ENCODE data around the gene TRIM21. TPM values are rescaled to one million over a fixed set of nuclear protein-coding genes. Genes with fewer than 3 reads are reported as not detected.

Gene TRIM21
- total RNA-seq, 4 donors from 2014 or later: 16.6 to 22.0 (median 18.1) TPM

GRCh38 chr11:4385978-4386740 lies 7.3 kb downstream of the TRIM21 start:
- 100% methylated on average over 3 of the region's 3 CpGs for WGBS
- Histone ChIP-seq H3K4me1 (peaks cover 0 to 2% (median 0%) of the 10 kb centered on the region in 4 donors), H3K36me3 (peaks cover 56 to 71% (median 66%) of the 10 kb centered on the region in 4 donors), H3K27ac (replicated peaks in 1 of 4) (no peak overlapping the region), H3K9me3 (no peaks in the 10 kb centered on the region), H3K4me3 (no peak overlapping the region), H3K27me3 (no peaks in the 10 kb centered on the region)
- intact Hi-C loops (cut with DNase I): no loop called here
- TF ChIP-seq POLR2A (IDR thresholded peaks at IDR 0.05; ENCODE audit: low read depth) (no peak), POLR2AphosphoS5 (IDR thresholded peaks at IDR 0.05) (no peak), CTCF (IDR thresholded peaks at IDR 0.05) (no peak), EP300 (IDR thresholded peaks at IDR 0.05) (no peak)
- DNase-seq (ENCODE audit: extremely low spot score): no peak

- WGBS: 77% methylated on average over 2 of the region's 2 CpGs
Measured at GRCh38 chr11:4381901-4382300, 11.6 kb downstream of the TRIM21 start.

GRCh38 chr11:4375431-4376140 lies 17.9 kb downstream of the TRIM21 start:
- intact Hi-C loops (cut with DNase I): no loop called here
- no peak for TF ChIP-seq CTCF (IDR thresholded peaks at IDR 0.05)
- WGBS: 79% methylated on average over 5 of the region's 5 CpGs
- DNase-seq (ENCODE audit: extremely low spot score): no peak
- Histone ChIP-seq H3K9me3 (no peaks in the 10 kb centered on the region), H3K4me3 (no peak overlapping the region), H3K4me1 (no peaks in the 10 kb centered on the region), H3K36me3 (no peaks in the 10 kb centered on the region), H3K27ac (replicated peaks in 1 of 4) (no peak overlapping the region), H3K27me3 (peaks cover 0 to 3% (median 0%) of the 10 kb centered on the region in 4 donors)

More at GRCh38 chr11:4381901-4382300, 11.6 kb downstream of the TRIM21 start:
- intact Hi-C loops (cut with DNase I): no loop called here
- Histone ChIP-seq H3K9me3 (no peaks in the 10 kb centered on the region), H3K36me3 (peaks cover 23 to 36% (median 32%) of the 10 kb centered on the region in 4 donors), H3K4me1 (no peaks in the 10 kb centered on the region), H3K27ac (replicated peaks in 1 of 4) (no peak overlapping the region), H3K4me3 (no peak overlapping the region), H3K27me3 (peaks cover 0 to 2% (median 0%) of the 10 kb centered on the region in 4 donors)
- DNase-seq (ENCODE audit: extremely low spot score): no peak
- TF ChIP-seq POLR2A (IDR thresholded peaks at IDR 0.05; ENCODE audit: low read depth) (no peak), CTCF (IDR thresholded peaks at IDR 0.05) (no peak), POLR2AphosphoS5 (IDR thresholded peaks at IDR 0.05) (no peak), EP300 (IDR thresholded peaks at IDR 0.05) (no peak)

GRCh38 chr11:4370166-4370565 lies 23.3 kb downstream of the TRIM21 start:
- no peaks in the 10 kb centered on the region for H3K4me1 ChIP-seq
- no peaks in the 10 kb centered on the region for H3K36me3 ChIP-seq
- WGBS: 78% methylated on average over 3 of the region's 3 CpGs
- DNase-seq (ENCODE audit: extremely low spot score): no peak
- H3K4me3 ChIP-seq: no peak overlapping the region
- TF ChIP-seq EP300 (IDR thresholded peaks at IDR 0.05): no peak
- no peak for TF ChIP-seq POLR2AphosphoS5 (IDR thresholded peaks at IDR 0.05)
- no peak for TF ChIP-seq POLR2A (IDR thresholded peaks at IDR 0.05; ENCODE audit: low read depth)
- no peak for TF ChIP-seq CTCF (IDR thresholded peaks at IDR 0.05)
- H3K9me3 ChIP-seq: no peaks in the 10 kb centered on the region
- no peak overlapping the region for H3K27ac ChIP-seq (replicated peaks in 1 of 4)
- no peaks in the 10 kb centered on the region for H3K27me3 ChIP-seq
- intact Hi-C loops (cut with DNase I): no loop called here
